Tibial artery (tissue), 4 donors: ENCODE results near the gene IGSF5.
"Not testable (repeated sequence)": the region's sequence is repeated elsewhere in the genome, so short reads cannot be mapped to it uniquely, and the experiment has no call there.

Experiments used
- DNase-seq, 2 donors: peaks; one replicate each; pipeline ENCODE4 v3.0.0-alpha.2; 2019
- H3K27ac ChIP-seq, 2 donors: fragments of 200-600 bp; sonication (generic) in 1 of 2; 1 replicate in 1 of 2; 2 replicates in 1 of 2; pipeline ENCODE4 v1.5.1; 2018 to 2019; ENCODE audit warnings: mild to moderate bottlenecking in 1 of 2
- H3K27me3 ChIP-seq, 2 donors: fragments of 200-600 bp; sonication (generic) in 1 of 2; one replicate each; pipeline versions ENCODE4 v1.5.1 to v1.6.0; 2016 to 2019
- H3K36me3 ChIP-seq, 3 donors: fragments of 200-600 bp; sonication (generic) in 2 of 3; one replicate each; pipeline ENCODE4 v1.5.1; 2016 to 2019; ENCODE audit warnings: mild to moderate bottlenecking in 2 of 3
- H3K4me1 ChIP-seq, 4 donors: fragments of 200-600 bp; sonication (generic) in 2 of 4; 1 replicate in 3 of 4; 2 replicates in 1 of 4; pipeline ENCODE4 v1.5.1; 2016 to 2019
- H3K4me3 ChIP-seq, 2 donors: fragments of 200-600 bp; sonication (generic) in 1 of 2; 1 replicate in 1 of 2; 2 replicates in 1 of 2; pipeline ENCODE4 v1.5.1; 2018 to 2019; ENCODE audit warnings: mild to moderate bottlenecking in 2 of 2
- H3K9me3 ChIP-seq, 3 donors: fragments of 200-600 bp; sonication (generic) in 1 of 3; one replicate each; pipeline ENCODE4 v1.5.1; 2016 to 2019
- intact Hi-C: fragments of 100-400 bp; cut with DNase I; formaldehyde crosslinking; loops from one replicate; pipeline ENCODE4 v1.15.0; 2023; ENCODE audit warnings: low total_unique reads
- TF ChIP-seq, protein P1 (sequence below), 2 experiments: fragments of 200-600 bp in 1 of 2; fragments of 450-650 bp in 1 of 2; IDR thresholded peaks; one replicate each; pipeline ENCODE4 v1.5.1; 2017 to 2019; ENCODE audit warnings: antibody characterized with exemption in 2 of 2, mild to moderate bottlenecking in 1 of 2, moderate library complexity in 1 of 2

IGSF5 gene

DNA sequence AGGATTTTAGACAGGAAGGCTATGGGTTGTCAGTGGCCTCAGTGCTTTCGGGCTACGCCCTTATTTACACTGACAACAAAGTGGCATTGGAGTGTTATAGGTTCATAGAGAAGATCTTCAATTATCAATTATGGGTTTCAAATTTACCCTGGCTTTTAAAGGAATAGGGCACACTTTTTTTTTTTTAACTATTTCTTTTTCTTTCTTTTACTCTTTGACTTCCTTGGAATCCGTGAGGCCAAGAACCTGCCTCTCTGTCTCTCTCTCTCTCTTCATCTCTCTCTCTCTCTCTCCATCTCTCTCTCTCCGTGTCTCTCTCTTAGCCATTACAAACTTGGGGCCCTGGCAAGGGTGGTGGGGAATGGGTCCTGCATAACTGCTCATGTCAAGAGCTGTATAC is at the start of gene IGSF5:
IGSF5 (plus strand) TSS at position 301 of the 400 bp plus-strand sequence. CDS start 327 bp downstream, outside the sequence.
- DNase-seq, H3K27me3 ChIP-seq, H3K36me3 ChIP-seq, H3K4me3 ChIP-seq, H3K9me3 ChIP-seq, intact Hi-C loops, H3K4me1 ChIP-seq, H3K27ac ChIP-seq: not testable (repeated sequence)

DNA sequence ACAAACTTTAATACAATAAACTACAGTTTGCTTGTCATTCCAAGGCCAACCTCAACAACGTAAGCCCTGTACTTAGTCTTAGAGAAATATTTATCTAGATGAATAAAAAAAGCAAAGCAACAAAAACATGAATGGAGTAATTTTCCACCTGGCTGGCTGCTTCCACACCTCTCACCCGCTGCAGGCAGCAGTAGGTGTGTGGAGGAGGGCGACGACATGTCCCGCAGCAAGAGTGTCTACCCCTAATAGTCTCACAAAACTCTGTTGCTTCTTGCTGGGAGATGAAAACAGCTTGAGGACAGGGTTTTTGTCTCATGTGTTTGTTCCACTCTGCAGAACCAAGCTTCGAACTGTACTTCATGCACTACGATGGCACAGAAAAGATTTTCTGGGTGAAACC is 48.8 kb upstream of the IGSF5 start:
- Histone ChIP-seq H3K4me3 (no peak overlapping the region), H3K27me3 (no peaks in the 10 kb centered on the region), H3K27ac (no peak overlapping the region), H3K36me3 (no peaks in the 10 kb centered on the region), H3K4me1 (no peaks in the 10 kb centered on the region), H3K9me3 (no peaks in the 10 kb centered on the region)
- intact Hi-C loops = no loop called here
- TF ChIP-seq, protein P1, sequence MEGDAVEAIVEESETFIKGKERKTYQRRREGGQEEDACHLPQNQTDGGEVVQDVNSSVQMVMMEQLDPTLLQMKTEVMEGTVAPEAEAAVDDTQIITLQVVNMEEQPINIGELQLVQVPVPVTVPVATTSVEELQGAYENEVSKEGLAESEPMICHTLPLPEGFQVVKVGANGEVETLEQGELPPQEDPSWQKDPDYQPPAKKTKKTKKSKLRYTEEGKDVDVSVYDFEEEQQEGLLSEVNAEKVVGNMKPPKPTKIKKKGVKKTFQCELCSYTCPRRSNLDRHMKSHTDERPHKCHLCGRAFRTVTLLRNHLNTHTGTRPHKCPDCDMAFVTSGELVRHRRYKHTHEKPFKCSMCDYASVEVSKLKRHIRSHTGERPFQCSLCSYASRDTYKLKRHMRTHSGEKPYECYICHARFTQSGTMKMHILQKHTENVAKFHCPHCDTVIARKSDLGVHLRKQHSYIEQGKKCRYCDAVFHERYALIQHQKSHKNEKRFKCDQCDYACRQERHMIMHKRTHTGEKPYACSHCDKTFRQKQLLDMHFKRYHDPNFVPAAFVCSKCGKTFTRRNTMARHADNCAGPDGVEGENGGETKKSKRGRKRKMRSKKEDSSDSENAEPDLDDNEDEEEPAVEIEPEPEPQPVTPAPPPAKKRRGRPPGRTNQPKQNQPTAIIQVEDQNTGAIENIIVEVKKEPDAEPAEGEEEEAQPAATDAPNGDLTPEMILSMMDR (IDR thresholded peaks at IDR 0.05) = no peak
- DNase-seq = no peak

DNA sequence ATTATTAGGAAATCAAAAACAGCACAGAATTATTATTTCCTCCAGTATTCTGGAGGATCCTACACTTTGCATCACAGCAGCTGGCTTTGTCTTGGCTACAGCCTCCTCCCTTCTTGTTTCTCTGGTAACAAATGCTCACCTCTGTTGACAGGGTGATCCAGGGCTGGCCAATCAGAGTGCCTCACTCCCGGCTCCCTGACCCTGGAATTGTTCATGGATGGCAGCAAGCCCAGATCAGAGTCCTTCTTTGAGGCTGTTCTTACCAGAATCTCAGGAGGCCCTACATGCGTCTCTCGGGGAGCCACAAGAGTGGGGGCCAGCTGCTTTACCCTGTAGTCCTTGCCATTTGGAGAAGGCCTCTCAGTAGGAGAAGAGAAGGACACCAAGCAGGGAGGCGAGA is 48.4 kb upstream of the IGSF5 start:
- TF ChIP-seq, protein P1 (IDR thresholded peaks at IDR 0.05) = no peak
- Histone ChIP-seq H3K27ac (no peak overlapping the region), H3K9me3 (no peaks in the 10 kb centered on the region), H3K4me3 (no peak overlapping the region), H3K27me3 (no peaks in the 10 kb centered on the region), H3K4me1 (no peaks in the 10 kb centered on the region), H3K36me3 (no peaks in the 10 kb centered on the region)
- intact Hi-C loops = no loop called here
- DNase-seq = no peak

DNA sequence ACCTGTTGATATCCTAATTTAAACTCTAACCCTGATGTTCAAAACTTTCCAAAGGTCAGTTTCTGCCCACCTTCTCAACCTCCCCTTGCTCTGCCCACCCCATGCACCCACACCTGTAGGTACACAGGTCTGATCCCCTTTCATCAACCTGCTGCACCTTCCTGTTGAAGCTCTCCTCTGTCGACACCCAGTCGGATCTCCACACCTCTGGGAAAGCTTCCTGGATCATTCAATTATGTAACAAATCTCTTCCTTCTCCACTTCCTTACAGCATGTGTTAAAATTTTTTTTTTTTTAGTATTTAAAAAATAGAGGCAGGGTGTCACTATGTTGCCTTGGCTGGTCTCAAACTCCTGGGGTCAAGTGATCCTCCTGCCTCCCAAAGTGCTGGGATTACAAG is 44.7 kb upstream of the IGSF5 start:
- H3K4me1 ChIP-seq = no peaks in the 10 kb centered on the region
- TF ChIP-seq, protein P1 (IDR thresholded peaks at IDR 0.05) = no peak
- peaks cover 0 to 8% (median 7%) of the 10 kb centered on the region in 3 donors for H3K9me3 ChIP-seq
- no peaks in the 10 kb centered on the region for H3K27me3 ChIP-seq
- intact Hi-C loops = no loop called here
- no peak overlapping the region for H3K27ac ChIP-seq
- no peak for DNase-seq
- H3K4me3 ChIP-seq = no peak overlapping the region
- no peaks in the 10 kb centered on the region for H3K36me3 ChIP-seq

DNA sequence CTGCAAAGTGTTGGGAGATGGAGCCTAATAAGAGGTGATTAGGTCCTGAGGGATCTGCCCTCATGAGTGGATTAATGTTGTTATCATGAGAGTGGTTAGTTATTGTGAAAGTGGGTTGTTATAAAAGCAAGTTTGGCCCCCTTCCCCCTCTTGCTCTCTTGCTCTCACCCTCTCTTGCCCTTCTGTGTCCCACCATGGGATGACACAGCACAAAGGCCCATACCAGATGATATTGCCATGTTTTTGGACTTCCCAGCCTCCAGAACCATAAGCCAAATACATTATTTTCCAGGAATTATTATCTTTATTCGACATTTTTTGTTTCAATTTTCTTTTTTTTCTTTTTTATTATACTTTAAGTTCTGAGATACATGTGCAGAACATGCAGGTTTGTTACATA is 41.4 kb upstream of the IGSF5 start:
- H3K27ac ChIP-seq = no peak overlapping the region
- no peaks in the 10 kb centered on the region for H3K4me1 ChIP-seq
- TF ChIP-seq, protein P1 (IDR thresholded peaks at IDR 0.05) = no peak
- H3K27me3 ChIP-seq = no peaks in the 10 kb centered on the region
- H3K4me3 ChIP-seq = no peak overlapping the region
- no peak for DNase-seq
- H3K36me3 ChIP-seq = no peaks in the 10 kb centered on the region
- H3K9me3 ChIP-seq = peaks cover 0 to 8% (median 7%) of the 10 kb centered on the region in 3 donors
- intact Hi-C loops = no loop called here

DNA sequence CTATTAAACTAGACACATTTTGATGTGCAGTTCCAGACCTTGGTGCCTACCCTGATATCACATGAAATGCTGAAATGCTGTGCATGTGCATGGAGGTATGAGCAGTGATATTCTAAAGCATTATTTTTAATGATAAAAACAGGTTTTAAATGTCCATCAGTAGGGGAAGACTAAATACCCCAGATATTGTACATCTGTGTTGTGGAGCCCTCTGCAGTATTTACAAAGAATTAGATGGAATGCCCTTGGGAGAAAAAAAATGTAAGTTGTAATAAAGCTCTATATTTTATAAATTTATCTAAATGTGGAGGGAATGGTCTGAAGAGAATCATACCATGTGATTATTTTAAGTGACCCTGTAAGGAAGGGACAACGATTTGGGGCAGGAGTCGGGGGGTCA is 39.1 kb upstream of the IGSF5 start:
- Histone ChIP-seq H3K4me1 (no peaks in the 10 kb centered on the region), H3K4me3 (no peak overlapping the region), H3K36me3 (no peaks in the 10 kb centered on the region), H3K27ac (no peak overlapping the region), H3K9me3 (peaks cover 0 to 8% (median 7%) of the 10 kb centered on the region in 3 donors), H3K27me3 (peaks cover 0 to 8% of the 10 kb centered on the region in 2 donors)
- DNase-seq = no peak
- intact Hi-C loops = no loop called here
- TF ChIP-seq, protein P1 (IDR thresholded peaks at IDR 0.05) = no peak
